Upper lobe of left lung (tissue), 6 donors: ENCODE measurements around the gene ZNF280A. TPM values are rescaled to one million over a fixed set of nuclear protein-coding genes. Genes with fewer than 3 reads are reported as not detected.
"Not testable (repeated sequence)": the region's sequence is repeated elsewhere in the genome, so short reads cannot be mapped to it uniquely, and the experiment has no call there.

Experiments
- ATAC-seq, 2 donors: fragments of 200-7000 bp; cut with Tn5 transposase; one replicate each; pipeline ENCODE4 v1.9.1; 2022; ENCODE audit warnings: mild to moderate bottlenecking in 2 of 2, moderate library complexity in 2 of 2; ENCODE audit not compliant: low FRiP score in 2 of 2
- DNase-seq, 2 donors: peaks; one replicate each; pipeline ENCODE4 v3.0.0-alpha.2; 2019 to 2020
- H3K27ac ChIP-seq, 4 donors: fragments of 200-600 bp; sonication (generic); one replicate each; pipeline ENCODE4 v1.5.1; 2016 to 2019
- H3K27me3 ChIP-seq, 4 donors: fragments of 200-600 bp; sonication (generic); one replicate each; pipeline ENCODE4 v1.5.1; 2017 to 2019
- H3K36me3 ChIP-seq, 4 donors: fragments of 200-600 bp; sonication (generic); one replicate each; pipeline ENCODE4 v1.5.1; 2016 to 2019
- H3K4me1 ChIP-seq, 4 donors: fragments of 200-600 bp; sonication (generic); one replicate each; pipeline ENCODE4 v1.5.1; 2018 to 2019
- H3K4me3 ChIP-seq, 4 donors: fragments of 200-600 bp; sonication (generic); one replicate each; pipeline ENCODE4 v1.5.1; 2017 to 2019; ENCODE audit warnings: mild to moderate bottlenecking in 2 of 4, moderate library complexity in 1 of 4
- H3K9me3 ChIP-seq, 4 donors: fragments of 200-600 bp; sonication (generic); one replicate each; pipeline ENCODE4 v1.5.1; 2018 to 2019
- CTCF ChIP-seq, 6 experiments: fragments of 450-650 bp in 4 of 6; fragments of 200-600 bp in 2 of 6; sonication (generic) in 2 of 6; IDR thresholded peaks; one replicate each; pipeline ENCODE4 v1.5.1; 2016 to 2019; ENCODE audit warnings: antibody characterized with exemption in 6 of 6
- EP300 ChIP-seq, 4 donors: sonication (generic); formaldehyde crosslinking; IDR thresholded peaks; one replicate each; pipeline ENCODE4 v1.5.1; 2017; ENCODE audit warnings: antibody characterized with exemption in 4 of 4, control low read depth in 2 of 4
- POLR2A ChIP-seq, 4 donors: fragments of 450-650 bp; IDR thresholded peaks; one replicate each; pipeline ENCODE4 v1.5.1; 2016 to 2017; ENCODE audit warnings: antibody characterized with exemption in 4 of 4, mild to moderate bottlenecking in 2 of 4
- POLR2AphosphoS5 ChIP-seq, 2 donors: sonication (generic); formaldehyde crosslinking; IDR thresholded peaks; one replicate each; pipeline ENCODE4 v1.5.1; 2017; ENCODE audit warnings: antibody characterized with exemption in 2 of 2
- WGBS, 2 donors: methylation state at CpG; one replicate each; pipeline ENCODE4 v1.1.5; 2017 to 2018; 5-methylcytosine and 5-hydroxymethylcytosine counted together
- total RNA-seq, 6 donors: library from RNA; depleted of rRNA in 4 of 6; stranded (reverse); fragments of >200 nt in 4 of 6; gene quantifications; one replicate each; pipeline versions ENCODE4 v1.1.0 to v1.2.1, GENCODE V29; 2016 to 2021
- donor health status: DM: no; HTN: no; CAD: no; lungs with moderate emphysema.
- donor health status: DM: no; HTN: yes; CAD: no; lungs with severe emphysema.

Gene ZNF280A
- total RNA-seq, 6 donors from 2014 or later: not detected

- 84 to 96% methylated on average over 3 of the region's 3 CpGs for WGBS, 2 donors
- Histone ChIP-seq H3K36me3 (no peaks in the 10 kb centered on the region), H3K4me1 (no peaks in the 10 kb centered on the region), H3K9me3 (no peaks in the 10 kb centered on the region), H3K27ac (no peak overlapping the region), H3K27me3 (no peaks in the 10 kb centered on the region), H3K4me3 (no peak overlapping the region)
- DNase-seq (no peak), ATAC-seq (no peak)
- no peak for TF ChIP-seq EP300 (IDR thresholded peaks at IDR 0.05)
- no peak for TF ChIP-seq POLR2A (IDR thresholded peaks at IDR 0.05)
- no peak for TF ChIP-seq POLR2AphosphoS5 (IDR thresholded peaks at IDR 0.05)
- TF ChIP-seq CTCF (IDR thresholded peaks at IDR 0.05): no peak
Observed at GRCh38 chr22:22535662-22536061, 15.6 kb upstream of the ZNF280A start.

- ATAC-seq (no peak), DNase-seq (no peak)
- Histone ChIP-seq H3K4me1 (no peaks in the 10 kb centered on the region), H3K36me3 (no peaks in the 10 kb centered on the region), H3K27ac (no peak overlapping the region), H3K27me3 (no peaks in the 10 kb centered on the region), H3K4me3 (no peak overlapping the region), H3K9me3 (no peaks in the 10 kb centered on the region)
- TF ChIP-seq EP300 (IDR thresholded peaks at IDR 0.05): no peak
- no peak for TF ChIP-seq CTCF (IDR thresholded peaks at IDR 0.05)
- TF ChIP-seq POLR2A (IDR thresholded peaks at IDR 0.05): no peak
- no peak for TF ChIP-seq POLR2AphosphoS5 (IDR thresholded peaks at IDR 0.05)
- 81 to 85% methylated on average over 9 of the region's 9 CpGs for WGBS, 2 donors
Observed at GRCh38 chr22:22534604-22535415, 14.7 kb upstream of the ZNF280A start.

GRCh38 chr22:22533863-22534262 is 13.8 kb upstream of the ZNF280A start:
- Histone ChIP-seq H3K27ac (no peak overlapping the region), H3K4me1 (no peaks in the 10 kb centered on the region), H3K4me3 (no peak overlapping the region), H3K9me3 (no peaks in the 10 kb centered on the region), H3K27me3 (no peaks in the 10 kb centered on the region), H3K36me3 (no peaks in the 10 kb centered on the region)
- ATAC-seq (no peak), DNase-seq (no peak)
- 70 to 80% methylated on average over 5 of the region's 5 CpGs for WGBS, 2 donors
- TF ChIP-seq EP300 (IDR thresholded peaks at IDR 0.05) (no peak), CTCF (IDR thresholded peaks at IDR 0.05) (no peak), POLR2A (IDR thresholded peaks at IDR 0.05) (no peak), POLR2AphosphoS5 (IDR thresholded peaks at IDR 0.05) (no peak)

- Histone ChIP-seq H3K4me1 (no peaks in the 10 kb centered on the region), H3K4me3 (no peak overlapping the region), H3K27ac (no peak overlapping the region), H3K36me3 (no peaks in the 10 kb centered on the region), H3K27me3 (no peaks in the 10 kb centered on the region), H3K9me3 (no peaks in the 10 kb centered on the region)
- DNase-seq: no peak
- no peak for ATAC-seq
- TF ChIP-seq CTCF (IDR thresholded peaks at IDR 0.05) (no peak), POLR2AphosphoS5 (IDR thresholded peaks at IDR 0.05) (no peak), POLR2A (IDR thresholded peaks at IDR 0.05) (no peak), EP300 (IDR thresholded peaks at IDR 0.05) (no peak)
- 100% methylated on average over 1 of the region's 1 CpG for WGBS, 2 donors
Observed at GRCh38 chr22:22533417-22533816, 13.3 kb upstream of the ZNF280A start.

- H3K27ac ChIP-seq, ATAC-seq, H3K4me1 ChIP-seq, DNase-seq, H3K36me3 ChIP-seq, H3K4me3 ChIP-seq, H3K9me3 ChIP-seq, H3K27me3 ChIP-seq: not testable (repeated sequence)
- WGBS, 2 donors: 84 to 96% methylated on average over 12 of the region's 12 CpGs
Observed at GRCh38 chr22:22532547-22533071, 12.5 kb upstream of the ZNF280A start.
